Activated T-cell treated with anti-CD3 and anti-CD28 coated beads for 48 hours (primary cell): ENCODE results near the gene ADAM19.

Source experiments
- DNase-seq: peaks from one replicate; pipeline ENCODE4 v3.0.0-alpha.2; 2020; ENCODE audit warnings: low read depth

ADAM19 gene

GRCh38 chr5:157594675-157595459, 19.3 kb upstream of the ADAM19 start:
- no peak for DNase-seq

DNA sequence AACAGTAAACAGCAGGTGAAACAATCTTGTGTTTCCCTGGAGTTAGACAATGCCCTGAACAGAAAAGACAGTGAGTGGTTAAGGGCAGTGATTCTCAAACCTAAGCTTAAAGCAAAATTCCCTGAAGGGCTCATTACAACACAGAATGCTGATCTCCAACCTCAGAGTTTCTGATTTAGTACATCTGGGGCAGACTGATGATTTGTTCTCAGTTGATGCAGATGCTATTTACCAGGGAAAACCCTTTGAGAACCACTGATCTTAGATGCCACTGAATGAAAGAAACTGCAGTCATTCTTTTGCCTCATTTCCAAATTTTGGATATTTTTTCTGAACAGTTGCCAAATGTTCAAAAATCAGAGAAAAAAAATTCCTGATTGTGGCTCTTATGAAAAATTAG, 18.7 kb upstream of the ADAM19 start:
- DNase-seq, result no peak

GRCh38 chr5:157593052-157593757, 17.6 kb upstream of the ADAM19 start:
- no peak for DNase-seq

DNA sequence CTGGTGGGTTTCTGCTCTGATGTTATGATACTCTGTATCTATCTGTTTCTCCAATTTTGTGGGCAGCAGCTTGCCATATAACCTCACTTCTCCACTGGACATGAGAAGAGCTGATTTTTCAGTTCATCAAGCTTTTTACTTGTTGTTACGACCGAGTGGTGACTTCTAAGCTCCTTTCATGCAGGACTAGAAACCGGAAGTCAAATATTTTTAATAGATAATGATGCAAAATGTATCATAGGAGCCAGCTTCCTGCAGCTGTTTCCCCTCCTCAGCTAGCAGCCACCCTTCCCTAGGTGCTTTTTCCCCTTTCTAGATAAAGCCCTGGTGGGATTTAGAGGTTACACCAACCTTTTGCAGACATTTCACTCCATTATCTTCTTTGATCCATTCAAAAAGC, 17.0 kb upstream of the ADAM19 start:
- no peak for DNase-seq

GRCh38 chr5:157590478-157590877, 14.9 kb upstream of the ADAM19 start:
- no peak for DNase-seq

- DNase-seq, result no peak
Observed at GRCh38 chr5:157584628-157585027, 9.1 kb upstream of the ADAM19 start.

GRCh38 chr5:157582731-157583620, 7.4 kb upstream of the ADAM19 start:
- no peak for DNase-seq

GRCh38 chr5:157581901-157582300, 6.3 kb upstream of the ADAM19 start:
- no peak for DNase-seq

DNA sequence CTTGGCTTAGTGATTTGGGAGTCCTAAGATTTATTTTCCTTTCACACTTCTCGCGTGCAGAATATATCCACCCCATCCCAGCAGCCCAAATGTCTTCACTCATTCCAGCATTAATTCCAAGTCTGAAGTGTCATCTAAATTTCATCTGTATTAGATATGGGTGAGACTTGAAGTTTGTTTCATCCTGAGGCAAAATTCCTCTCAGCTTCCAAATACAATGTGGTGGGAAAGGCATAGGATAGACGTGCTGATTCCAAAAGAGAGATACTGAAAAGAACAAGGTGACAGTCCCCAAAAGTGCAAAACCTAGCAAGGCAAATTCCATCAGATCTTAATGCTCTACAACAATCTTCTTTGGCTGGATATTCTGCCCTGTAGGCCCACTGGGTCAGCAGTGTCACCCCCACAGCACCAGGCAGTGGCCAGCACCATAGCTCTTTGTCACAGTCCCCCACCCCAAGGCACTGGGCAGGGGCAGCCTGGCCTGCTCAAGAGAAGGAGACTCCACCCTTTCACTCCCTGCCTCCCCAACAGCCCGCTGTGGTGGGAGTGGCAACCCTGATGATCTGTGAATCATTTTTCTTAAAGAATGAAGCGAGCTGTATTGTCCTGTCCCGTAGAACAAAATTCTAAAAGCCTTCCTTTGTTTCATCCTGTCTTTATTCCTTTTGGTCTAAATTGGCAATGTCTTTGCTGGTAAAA, 2.7 kb upstream of the ADAM19 start:
- no peak for DNase-seq

DNA sequence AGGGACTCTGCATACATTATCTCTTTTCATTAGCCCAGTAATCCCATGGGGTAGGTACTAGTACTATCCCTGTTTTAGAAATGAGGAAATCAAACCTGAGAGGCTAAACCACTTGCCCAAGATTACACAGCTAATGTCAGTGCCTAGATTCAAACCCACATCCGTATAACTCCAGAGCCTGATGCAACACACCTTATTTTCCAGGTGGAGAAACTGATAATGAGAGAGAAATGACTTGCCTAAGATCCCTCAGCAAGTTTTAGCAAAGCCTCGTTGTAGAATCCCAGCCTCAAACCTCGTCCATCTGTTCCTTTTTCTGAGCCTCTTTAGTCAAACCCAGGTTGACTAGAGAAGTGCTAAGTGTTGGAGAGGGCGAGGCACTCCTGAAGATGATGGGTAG, 1.1 kb upstream of the ADAM19 start:
- no peak for DNase-seq

DNA sequence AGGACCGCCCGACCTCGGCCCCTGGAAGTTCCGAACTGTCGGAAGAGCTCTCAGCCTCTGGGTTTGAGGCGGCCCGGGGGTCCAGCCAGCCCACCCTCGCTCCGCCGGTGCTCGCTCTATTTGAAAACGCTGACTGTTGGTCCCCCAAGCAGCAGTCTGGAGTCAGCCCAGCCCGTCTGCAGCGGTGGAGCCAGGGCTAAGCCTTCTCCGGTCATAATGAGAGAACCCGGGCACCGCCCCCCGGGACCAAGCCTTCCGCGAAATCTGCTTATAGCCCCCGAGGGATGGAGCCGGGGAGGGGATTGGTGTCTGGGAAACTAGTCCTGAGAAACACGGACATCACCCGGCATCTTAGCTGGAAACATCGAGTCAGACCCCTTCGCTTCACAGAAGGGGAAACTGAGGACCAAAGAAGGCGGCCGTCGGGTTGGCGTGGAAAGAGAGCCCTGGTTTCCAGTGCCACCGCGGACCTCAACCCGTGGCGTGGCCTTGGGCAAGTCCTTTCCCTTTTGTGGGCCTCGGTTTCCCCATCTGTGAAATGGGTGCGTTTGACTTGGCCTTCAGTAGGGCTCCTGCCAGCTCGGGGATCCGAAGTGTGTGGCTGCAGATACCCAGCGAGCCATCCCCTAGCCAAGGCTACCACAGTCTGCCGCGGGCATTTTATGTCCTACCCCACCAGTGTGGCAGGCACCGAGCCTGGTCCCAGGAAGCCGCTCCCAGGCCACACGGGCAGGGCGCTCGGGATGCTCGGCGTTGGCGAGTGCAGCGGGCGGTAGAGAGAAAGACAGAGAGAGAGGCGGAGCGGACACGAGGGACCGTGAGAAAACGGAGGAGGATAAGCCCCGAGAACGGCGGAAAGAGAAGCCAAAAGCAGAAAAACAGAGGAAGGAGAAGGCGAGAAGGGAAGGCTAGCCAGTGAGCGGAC, 857 bp downstream of the ADAM19 start:
- no peak for DNase-seq

DNA sequence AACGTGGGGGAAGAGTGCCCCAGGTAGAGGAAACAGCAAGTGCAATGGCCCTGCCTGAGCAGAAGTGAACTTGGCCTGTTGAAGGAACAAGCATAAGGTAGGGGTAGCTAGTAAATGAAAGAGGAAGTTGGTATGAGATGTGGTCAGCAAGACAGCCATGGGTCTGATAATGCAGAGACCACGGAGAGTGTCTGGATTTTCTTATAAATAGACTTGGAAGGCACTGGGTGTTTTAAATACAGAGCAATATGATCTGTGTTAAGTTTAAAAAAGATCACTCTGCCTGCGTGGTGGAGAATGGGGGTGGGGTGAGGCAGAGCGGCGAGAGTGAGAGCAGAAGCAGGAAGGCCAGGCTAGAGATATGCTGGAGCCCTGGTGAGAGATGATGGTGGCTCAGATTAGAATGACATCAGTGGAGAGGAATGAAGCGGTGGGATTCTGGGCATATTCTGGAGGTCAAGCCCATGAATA, 4.2 kb downstream of the ADAM19 start:
- DNase-seq, result no peak

DNA sequence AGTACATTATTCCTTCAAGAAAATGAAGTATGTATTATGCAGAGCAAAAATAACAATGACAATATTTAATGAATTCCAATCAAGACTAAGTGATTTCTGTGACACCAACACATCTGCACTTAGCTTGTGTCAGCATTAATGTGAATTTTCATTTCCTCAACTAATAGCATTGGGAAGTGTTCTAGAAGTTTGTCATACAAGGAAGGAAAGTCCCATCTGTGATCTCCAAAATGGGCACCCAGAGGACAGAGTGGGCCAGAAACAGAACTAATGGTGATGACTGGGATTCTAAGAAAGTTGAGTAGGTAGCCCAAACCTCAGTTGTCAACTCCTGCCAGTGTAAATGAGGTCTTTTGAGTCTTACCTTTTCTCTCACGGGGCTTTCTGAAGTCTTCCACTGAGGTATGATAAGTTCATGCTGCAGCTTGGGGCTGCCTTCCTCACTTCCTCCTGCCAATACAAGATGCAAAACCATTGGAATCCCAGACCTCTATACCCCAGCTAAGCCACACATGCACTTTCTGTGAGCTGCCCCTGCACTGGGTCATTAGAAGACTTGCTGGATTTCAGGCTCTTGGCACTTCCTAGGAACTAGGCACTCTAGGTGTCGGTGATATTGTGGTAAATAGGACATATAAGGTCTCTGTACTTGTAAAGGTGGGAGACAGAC, 4.9 kb downstream of the ADAM19 start:
- no peak for DNase-seq

- DNase-seq, result no peak
Observed at GRCh38 chr5:157568720-157569119, 6.9 kb downstream of the ADAM19 start.

DNA sequence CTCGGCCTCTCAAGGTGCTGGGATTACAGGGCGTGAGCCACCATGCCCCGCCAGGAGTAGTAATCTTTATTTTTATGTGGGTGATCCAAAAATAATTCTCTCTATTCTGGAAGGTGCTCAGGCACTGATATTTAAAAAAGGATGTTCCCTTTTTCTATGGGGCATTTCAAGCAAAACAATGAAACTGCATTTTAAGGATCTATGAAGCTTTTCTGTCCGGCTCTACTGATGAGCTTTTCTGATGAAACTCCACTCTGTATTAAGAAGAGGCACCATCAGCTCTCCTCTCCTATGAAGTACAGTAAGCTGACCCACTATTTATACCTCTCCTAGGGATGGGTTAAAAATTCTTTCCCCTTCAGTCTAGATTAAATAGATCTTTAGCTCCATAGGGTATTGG, 7.4 kb downstream of the ADAM19 start:
- no peak for DNase-seq

DNA sequence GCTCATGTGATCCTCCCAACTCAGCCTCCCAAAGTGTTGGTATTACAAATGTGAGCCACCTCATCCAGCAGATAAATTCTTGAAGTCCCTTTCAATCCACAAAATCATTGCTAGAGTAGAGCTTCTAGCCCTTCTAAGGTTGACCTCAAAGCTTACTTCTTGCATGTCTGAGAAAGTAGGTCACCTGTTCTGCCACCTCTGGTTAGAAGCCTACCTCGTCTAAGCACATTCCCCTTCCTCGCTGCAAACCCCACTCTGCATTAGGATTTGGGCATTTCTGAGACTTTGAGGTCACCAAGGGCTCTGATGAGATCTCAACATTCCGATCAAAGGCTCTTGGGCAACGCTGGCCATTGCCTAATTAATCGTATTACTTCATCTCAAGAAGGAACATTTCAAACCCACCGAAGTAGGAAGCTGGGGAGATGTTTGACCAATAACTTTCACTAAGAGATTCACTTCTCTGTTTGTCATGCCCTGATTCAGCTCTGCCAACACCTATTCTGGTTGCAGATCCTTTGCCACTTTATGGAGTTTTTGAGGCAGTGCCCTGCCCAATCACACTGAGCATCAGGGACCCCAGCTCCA, 8.6 kb downstream of the ADAM19 start:
- DNase-seq, result no peak

DNA sequence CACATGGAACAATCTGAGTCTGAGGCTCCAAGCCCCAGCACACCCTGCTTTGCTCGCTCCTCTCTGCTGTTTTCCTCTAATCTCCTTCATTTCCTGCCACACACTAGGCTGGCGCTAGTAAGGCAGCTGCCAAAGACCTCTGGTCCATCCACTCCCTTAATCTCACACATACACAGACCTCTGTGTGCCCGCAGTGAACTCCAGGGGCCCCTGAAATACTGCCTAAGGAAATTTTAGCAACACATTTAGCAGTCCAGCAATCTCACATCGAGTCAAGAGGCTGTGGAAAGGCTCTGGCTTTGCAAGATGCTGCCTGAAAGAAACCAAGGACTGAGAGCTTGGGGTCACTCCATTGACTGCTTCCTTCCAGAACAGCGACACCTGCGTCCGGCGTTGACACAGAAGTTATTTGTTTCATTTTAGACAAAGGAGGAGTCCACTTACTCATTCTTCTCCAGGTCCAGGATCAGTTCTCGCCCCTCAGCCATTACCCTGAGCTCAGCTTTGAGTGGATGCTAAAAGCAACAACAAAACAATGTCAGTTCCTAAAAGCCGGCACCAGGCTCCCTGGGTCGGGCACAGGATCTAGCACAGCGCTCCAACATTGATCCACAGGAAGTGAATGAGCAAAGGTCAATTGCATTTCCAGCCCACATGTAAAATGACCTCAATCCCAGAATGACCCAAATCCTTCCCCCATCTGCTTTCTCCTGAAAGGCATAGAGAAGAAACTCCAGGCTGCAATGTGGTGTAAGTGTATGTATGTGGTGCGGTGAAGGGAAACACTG, 11.5 kb downstream of the ADAM19 start:
- no peak for DNase-seq

GRCh38 chr5:157563373-157563928, 12.1 kb downstream of the ADAM19 start:
- DNase-seq, result no peak

DNA sequence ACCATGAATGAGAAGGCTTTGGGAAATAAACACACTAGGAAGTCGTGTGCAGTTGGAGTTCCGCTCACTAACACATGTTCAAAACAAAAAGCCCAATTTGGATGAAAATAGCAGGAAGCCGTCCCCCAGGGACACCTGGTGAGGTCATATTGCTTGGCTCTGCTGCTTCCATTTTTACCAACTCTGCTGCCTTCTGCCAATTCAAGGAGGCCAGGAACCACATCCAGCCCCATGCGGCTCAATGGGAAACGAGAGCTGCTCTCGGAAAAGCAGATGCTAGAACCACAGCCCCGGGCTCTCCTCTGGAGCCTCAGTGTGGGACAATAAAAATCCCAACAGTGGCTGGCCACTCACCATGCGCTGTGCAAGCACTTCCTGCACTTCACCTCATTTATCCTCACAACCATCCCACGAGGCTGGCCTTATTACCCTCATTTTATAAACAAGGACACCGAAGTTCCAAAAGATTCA, 13.4 kb downstream of the ADAM19 start:
- DNase-seq, result no peak
